Gastrocnemius medialis (tissue), 4 donors: ENCODE results near the gene NAA16. TPM values are rescaled to one million over a fixed set of nuclear protein-coding genes. Genes with fewer than 3 reads are reported as not detected.

Source experiments
- ATAC-seq, 2 donors: fragments of 150-250 bp; one replicate each; pipeline ENCODE4 v1.9.1; 2016
- DNase-seq, 2 donors: peaks; one replicate each; pipeline ENCODE4 v3.0.0-alpha.2; 2019
- H3K27ac ChIP-seq, 4 donors: fragments of 200-600 bp; sonication (generic); 1 replicate in 1 of 4; 2 replicates in 3 of 4; pipeline ENCODE4 v1.5.1; 2016 to 2018; ENCODE audit warnings: mild to moderate bottlenecking in 2 of 4, moderate library complexity in 1 of 4
- H3K27me3 ChIP-seq, 3 donors: fragments of 200-600 bp; sonication (generic) in 2 of 3; 1 replicate in 1 of 3; 2 replicates in 2 of 3; pipeline versions ENCODE4 v1.5.1 to v1.6.0; 2016 to 2019; ENCODE audit warnings: mild to moderate bottlenecking in 1 of 3, moderate library complexity in 1 of 3
- H3K36me3 ChIP-seq, 2 donors: fragments of 200-600 bp; sonication (generic) in 1 of 2; one replicate each; pipeline ENCODE4 v1.5.1; 2017 to 2018
- H3K4me1 ChIP-seq, 2 donors: fragments of 200-600 bp; sonication (generic) in 1 of 2; one replicate each; pipeline ENCODE4 v1.5.1; 2016 to 2017; ENCODE audit warnings: mild to moderate bottlenecking in 2 of 2
- H3K4me3 ChIP-seq, 4 donors: fragments of 200-600 bp; sonication (generic) in 3 of 4; 1 replicate in 1 of 4; 2 replicates in 3 of 4; pipeline ENCODE4 v1.5.1; 2016 to 2019; ENCODE audit warnings: mild to moderate bottlenecking in 2 of 4
- H3K9me3 ChIP-seq, 3 donors: fragments of 200-600 bp; sonication (generic) in 2 of 3; 1 replicate in 1 of 3; 2 replicates in 2 of 3; pipeline ENCODE4 v1.5.1; 2016 to 2019
- CTCF ChIP-seq, 5 experiments: fragments of 450-650 bp in 3 of 5; fragments of 200-600 bp in 2 of 5; sonication (generic) in 2 of 5; IDR thresholded peaks in 4 of 5; conservative IDR thresholded peaks in 1 of 5; 1 replicate in 4 of 5; 2 replicates in 1 of 5; pipeline ENCODE4 v1.5.1; 2016 to 2019; ENCODE audit warnings: antibody characterized with exemption in 5 of 5, mild to moderate bottlenecking in 3 of 5, moderate library complexity in 3 of 5
- POLR2A ChIP-seq, 2 donors: fragments of 450-650 bp; IDR thresholded peaks; one replicate each; pipeline ENCODE4 v1.6.1; 2017; ENCODE audit warnings: antibody characterized with exemption in 2 of 2, mild to moderate bottlenecking in 2 of 2, moderate library complexity in 2 of 2
- in situ Hi-C, 4 donors: fragments of 200-750 bp; cut with MboI; loops; one replicate each; pipeline versions ENCODE4 v1.15.0 to v1.8.0; 2017; ENCODE audit warnings: low sequenced_read_pairs in 4 of 4
- intact Hi-C: fragments of 100-400 bp; cut with DNase I; formaldehyde crosslinking; loops from one replicate; pipeline ENCODE4 v1.15.1; 2023; ENCODE audit warnings: low total_unique reads
- total RNA-seq, 4 donors: library from RNA; depleted of rRNA; stranded (reverse); fragments of >200 nt; gene quantifications; one replicate each; pipeline versions ENCODE4 v1.1.0 to v1.2.3, GENCODE V29; 2016

NAA16 gene
- total RNA-seq, 4 donors from 2014 or later = 8.2 to 30.5 (median 11.6) TPM

- Histone ChIP-seq H3K27me3 (no peaks in the 10 kb centered on the region), H3K9me3 (no peaks in the 10 kb centered on the region), H3K27ac (no peak overlapping the region), H3K36me3 (no peaks in the 10 kb centered on the region), H3K4me1 (no peaks in the 10 kb centered on the region), H3K4me3 (no peak overlapping the region)
- in situ Hi-C loops (loop anchor here in 1 of 4 donors (25.0 kb wide), 1 partner anchor 729 kb away; no protein-coding TSS in a partner anchor), intact Hi-C loops (no loop called here)
- ATAC-seq (no peak), DNase-seq (no peak)
- no peak for TF ChIP-seq POLR2A (IDR thresholded peaks at IDR 0.05)
Observed at GRCh38 chr13:41383386-41383785, 72.3 kb downstream of the NAA16 start.

- Histone ChIP-seq H3K4me3 (no peak overlapping the region), H3K4me1 (no peaks in the 10 kb centered on the region), H3K27ac (no peak overlapping the region), H3K27me3 (no peaks in the 10 kb centered on the region), H3K36me3 (no peaks in the 10 kb centered on the region), H3K9me3 (no peaks in the 10 kb centered on the region)
- in situ Hi-C loops = loop anchor here in 1 of 4 donors (25.0 kb wide), 1 partner anchor 727 kb away; no protein-coding TSS in a partner anchor
- ATAC-seq = no peak
- DNase-seq = no peak
- intact Hi-C loops = no loop called here
- TF ChIP-seq CTCF (IDR thresholded peaks at IDR 0.05 in 4 of 5, conservative IDR thresholded peaks at IDR 0.05 in 1 of 5) (peak in 2 of 5 experiments; percentile 24 to 40), POLR2A (IDR thresholded peaks at IDR 0.05) (no peak)
Observed at GRCh38 chr13:41384749-41385503, 73.9 kb downstream of the NAA16 start.

GRCh38 chr13:41386211-41386610 is 75.1 kb downstream of the NAA16 start:
- no peaks in the 10 kb centered on the region for H3K9me3 ChIP-seq
- no peak for TF ChIP-seq POLR2A (IDR thresholded peaks at IDR 0.05)
- TF ChIP-seq CTCF (IDR thresholded peaks at IDR 0.05 in 4 of 5, conservative IDR thresholded peaks at IDR 0.05 in 1 of 5) = no peak
- no peak overlapping the region for H3K27ac ChIP-seq
- DNase-seq = no peak
- H3K36me3 ChIP-seq = no peaks in the 10 kb centered on the region
- H3K4me3 ChIP-seq = no peak overlapping the region
- ATAC-seq = no peak
- no peaks in the 10 kb centered on the region for H3K4me1 ChIP-seq
- intact Hi-C loops (no loop called here), in situ Hi-C loops (loop anchor here in 1 of 4 donors (25.0 kb wide), 1 partner anchor 726 kb away; no protein-coding TSS in a partner anchor)
- no peaks in the 10 kb centered on the region for H3K27me3 ChIP-seq

GRCh38 chr13:41387576-41387975 is 76.5 kb downstream of the NAA16 start:
- intact Hi-C loops = no loop called here
- H3K27ac ChIP-seq = peak overlapping the region in 1 of 4 donors; percentile 21

More at GRCh38 chr13:41387576-41387975, 76.5 kb downstream of the NAA16 start:
- Histone ChIP-seq H3K9me3 (no peaks in the 10 kb centered on the region), H3K4me1 (no peaks in the 10 kb centered on the region), H3K36me3 (no peaks in the 10 kb centered on the region), H3K4me3 (no peak overlapping the region), H3K27me3 (no peaks in the 10 kb centered on the region)
- ATAC-seq = no peak
- in situ Hi-C loops = loop anchor here in 1 of 4 donors (25.0 kb wide), 1 partner anchor 725 kb away; no protein-coding TSS in a partner anchor
- DNase-seq = no peak
- TF ChIP-seq POLR2A (IDR thresholded peaks at IDR 0.05) (no peak), CTCF (IDR thresholded peaks at IDR 0.05 in 4 of 5, conservative IDR thresholded peaks at IDR 0.05 in 1 of 5) (no peak)
